ENCODE results near the gene SHISA9. TPM values are rescaled to one million over a fixed set of nuclear protein-coding genes. Genes with fewer than 3 reads are reported as not detected.

SHISA9 gene
- total RNA-seq, 2 experiments from 2014 or later: not detected

DNA sequence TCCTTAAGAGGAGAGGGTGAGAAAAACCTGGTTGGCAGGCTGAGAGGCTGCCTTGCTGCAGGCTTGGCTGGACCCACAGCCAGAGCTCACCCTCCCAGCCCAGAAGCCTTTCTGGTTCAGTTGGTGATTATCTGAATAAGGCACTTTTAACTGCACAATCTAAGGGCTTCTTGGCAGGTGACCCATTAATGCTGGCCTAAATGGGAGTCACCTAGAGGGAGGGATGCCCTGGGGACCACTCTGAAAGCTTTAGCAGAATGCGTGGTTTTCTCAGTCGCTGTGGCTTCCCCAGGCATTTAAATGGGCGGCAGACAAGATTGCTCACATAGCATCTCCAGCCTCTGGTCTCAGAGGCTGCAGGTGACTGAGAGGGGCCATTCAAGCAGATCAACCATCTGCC lies 33.2 kb upstream of the SHISA9 start:
- TF ChIP-seq CTCF (conservative IDR thresholded peaks at IDR 0.05; ENCODE audit: low read length) (no peak), EZH2phosphoT487 (IDR thresholded peaks at IDR 0.05; ENCODE audit: borderline replicate concordance, low read depth, low read length) (no peak)
- Histone ChIP-seq H4K20me1 (ENCODE audit: insufficient read depth, low read length) (no peaks in the 10 kb centered on the region), H2AFZ (ENCODE audit: low read length) (no peak overlapping the region), H3K9me2 (ENCODE audit: insufficient read depth, low read length) (no peaks in the 10 kb centered on the region), H3K4me1 (ENCODE audit: insufficient read depth, low read length, poor library complexity, severe bottlenecking) (peaks cover 21% of the 10 kb centered on the region), H3K9me3 (ENCODE audit: low read length) (no peaks in the 10 kb centered on the region), H3K27ac (ENCODE audit: low read depth, low read length, poor library complexity, severe bottlenecking) (no peak overlapping the region), H3K4me2 (ENCODE audit: low read length) (0 out of 2 replicates have a peak overlapping the region, but pooled peaks have one; percentile 14), H3K79me2 (ENCODE audit: insufficient read depth, low read depth, low read length) (no peaks in the 10 kb centered on the region), H3K36me3 (ENCODE audit: insufficient read depth, low read length) (no peaks in the 10 kb centered on the region), H3K4me3 (ENCODE audit: low read depth, low read length, poor library complexity, severe bottlenecking) (no peak overlapping the region)
- no TSS peak for BruUV-seq (replicated peaks)
- intact Hi-C loops (cut with micrococcal nuclease; ENCODE audit: unreplicated experiment): no loop called here
- peak; percentile 53 for DNase-seq (ENCODE audit: low spot score)
- CTCF ChIA-PET (ENCODE audit: unreplicated experiment): no interaction called here
- POLR2A ChIA-PET: no interaction called here

DNA sequence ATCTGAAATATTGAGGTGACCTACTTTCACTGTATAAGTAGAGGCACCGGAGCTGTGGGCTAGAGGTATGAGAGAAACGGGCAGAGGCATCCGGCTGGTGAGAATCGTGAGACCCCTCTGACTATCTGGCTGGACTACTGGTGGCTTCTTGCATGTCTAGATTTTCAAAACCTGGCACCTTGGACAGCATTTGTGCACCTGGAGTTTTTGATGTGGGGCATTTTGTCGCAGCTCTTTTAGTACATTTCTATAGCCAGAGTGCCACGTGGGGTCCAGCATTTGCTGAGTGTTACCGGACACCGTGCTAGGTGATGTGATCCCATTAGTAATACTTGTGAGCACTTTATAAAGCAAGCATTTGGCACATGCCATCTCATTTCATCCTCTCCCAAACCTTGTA lies 32.6 kb upstream of the SHISA9 start:
- no peak for DNase-seq (ENCODE audit: low spot score)
- BruUV-seq (replicated peaks): no TSS peak
- no peaks in the 10 kb centered on the region for H3K9me3 ChIP-seq (ENCODE audit: low read length)
- intact Hi-C loops (cut with micrococcal nuclease; ENCODE audit: unreplicated experiment): no loop called here
- H2AFZ ChIP-seq (ENCODE audit: low read length): no peak overlapping the region
- H3K9me2 ChIP-seq (ENCODE audit: insufficient read depth, low read length): no peaks in the 10 kb centered on the region
- TF ChIP-seq CTCF (conservative IDR thresholded peaks at IDR 0.05; ENCODE audit: low read length) (no peak), EZH2phosphoT487 (IDR thresholded peaks at IDR 0.05; ENCODE audit: borderline replicate concordance, low read depth, low read length) (no peak)
- ChIA-PET POLR2A (no interaction called here), CTCF (ENCODE audit: unreplicated experiment) (no interaction called here)
- no peaks in the 10 kb centered on the region for H3K79me2 ChIP-seq (ENCODE audit: insufficient read depth, low read depth, low read length)
- no peaks in the 10 kb centered on the region for H3K36me3 ChIP-seq (ENCODE audit: insufficient read depth, low read length)
- H3K4me3 ChIP-seq (ENCODE audit: low read depth, low read length, poor library complexity, severe bottlenecking): no peak overlapping the region
- H4K20me1 ChIP-seq (ENCODE audit: insufficient read depth, low read length): no peaks in the 10 kb centered on the region
- no peak overlapping the region for H3K27ac ChIP-seq (ENCODE audit: low read depth, low read length, poor library complexity, severe bottlenecking)
- no peak overlapping the region for H3K4me2 ChIP-seq (ENCODE audit: low read length)
- H3K4me1 ChIP-seq (ENCODE audit: insufficient read depth, low read length, poor library complexity, severe bottlenecking): peaks cover 21% of the 10 kb centered on the region

GRCh38 chr16:12869698-12870427 lies 31.5 kb upstream of the SHISA9 start:
- H3K9me2 ChIP-seq (ENCODE audit: insufficient read depth, low read length): no peaks in the 10 kb centered on the region
- TF ChIP-seq CTCF (conservative IDR thresholded peaks at IDR 0.05; ENCODE audit: low read length) (no peak), EZH2phosphoT487 (IDR thresholded peaks at IDR 0.05; ENCODE audit: borderline replicate concordance, low read depth, low read length) (no peak)
- no peaks in the 10 kb centered on the region for H3K9me3 ChIP-seq (ENCODE audit: low read length)
- H3K4me2 ChIP-seq (ENCODE audit: low read length): no peak overlapping the region
- intact Hi-C loops (cut with micrococcal nuclease; ENCODE audit: unreplicated experiment): no loop called here
- no peak for DNase-seq (ENCODE audit: low spot score)
- H3K79me2 ChIP-seq (ENCODE audit: insufficient read depth, low read depth, low read length): no peaks in the 10 kb centered on the region
- no peaks in the 10 kb centered on the region for H3K36me3 ChIP-seq (ENCODE audit: insufficient read depth, low read length)
- H2AFZ ChIP-seq (ENCODE audit: low read length): no peak overlapping the region
- POLR2A ChIA-PET: no interaction called here
- CTCF ChIA-PET (ENCODE audit: unreplicated experiment): no interaction called here
- H4K20me1 ChIP-seq (ENCODE audit: insufficient read depth, low read length): no peaks in the 10 kb centered on the region
- H3K4me3 ChIP-seq (ENCODE audit: low read depth, low read length, poor library complexity, severe bottlenecking): no peak overlapping the region
- no peak overlapping the region for H3K27ac ChIP-seq (ENCODE audit: low read depth, low read length, poor library complexity, severe bottlenecking)
- H3K4me1 ChIP-seq (ENCODE audit: insufficient read depth, low read length, poor library complexity, severe bottlenecking): peaks cover 21% of the 10 kb centered on the region
- no TSS peak for BruUV-seq (replicated peaks)
